22Rv1 (cell line): ENCODE results near the gene STAT1.

Experiments used
- ZFX ChIP-seq: fragments of 450-650 bp; IDR thresholded peaks from 2 replicates; pipeline ENCODE4 v1.6.1; 2017; ENCODE audit warnings: antibody characterized with exemption, borderline replicate concordance
- TF ChIP-seq, protein P1 (sequence below): fragments of 450-650 bp; IDR thresholded peaks from 2 replicates; pipeline ENCODE4 v1.5.1; 2017; ENCODE audit warnings: mild to moderate bottlenecking

DNA sequence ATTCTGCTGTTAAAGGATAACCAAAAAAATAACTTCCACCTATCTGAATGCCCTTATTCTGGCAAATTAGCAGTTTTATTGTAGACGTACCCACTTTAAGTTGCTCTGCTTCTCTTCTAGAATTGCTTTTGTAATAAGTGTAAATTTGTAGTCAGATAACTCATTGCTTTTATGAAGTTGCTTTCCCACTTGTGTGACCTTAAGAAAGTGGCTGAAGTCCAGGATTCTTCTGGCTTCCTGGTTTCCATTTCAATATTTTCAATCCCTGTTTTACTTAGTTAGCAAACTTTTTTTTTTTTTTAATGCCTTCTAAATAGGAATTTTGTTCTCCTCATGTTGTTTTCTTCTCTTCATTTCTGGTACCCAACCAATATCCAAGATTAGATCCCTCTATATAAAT lies 73.5 kb downstream of the STAT1 start:
- TF ChIP-seq, protein P1, sequence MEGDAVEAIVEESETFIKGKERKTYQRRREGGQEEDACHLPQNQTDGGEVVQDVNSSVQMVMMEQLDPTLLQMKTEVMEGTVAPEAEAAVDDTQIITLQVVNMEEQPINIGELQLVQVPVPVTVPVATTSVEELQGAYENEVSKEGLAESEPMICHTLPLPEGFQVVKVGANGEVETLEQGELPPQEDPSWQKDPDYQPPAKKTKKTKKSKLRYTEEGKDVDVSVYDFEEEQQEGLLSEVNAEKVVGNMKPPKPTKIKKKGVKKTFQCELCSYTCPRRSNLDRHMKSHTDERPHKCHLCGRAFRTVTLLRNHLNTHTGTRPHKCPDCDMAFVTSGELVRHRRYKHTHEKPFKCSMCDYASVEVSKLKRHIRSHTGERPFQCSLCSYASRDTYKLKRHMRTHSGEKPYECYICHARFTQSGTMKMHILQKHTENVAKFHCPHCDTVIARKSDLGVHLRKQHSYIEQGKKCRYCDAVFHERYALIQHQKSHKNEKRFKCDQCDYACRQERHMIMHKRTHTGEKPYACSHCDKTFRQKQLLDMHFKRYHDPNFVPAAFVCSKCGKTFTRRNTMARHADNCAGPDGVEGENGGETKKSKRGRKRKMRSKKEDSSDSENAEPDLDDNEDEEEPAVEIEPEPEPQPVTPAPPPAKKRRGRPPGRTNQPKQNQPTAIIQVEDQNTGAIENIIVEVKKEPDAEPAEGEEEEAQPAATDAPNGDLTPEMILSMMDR = no peak
- TF ChIP-seq ZFX = no peak
